ENCODE measurements around the gene RAPGEF2. TPM values are rescaled to one million over a fixed set of nuclear protein-coding genes. Genes with fewer than 3 reads are reported as not detected.

The RAPGEF2 gene
- total and polyA plus RNA-seq, 2 of the 8 experiments (the other 6 are each of a cell fraction or from before 2014, with no cell fraction given): 24.4 to 48.6 TPM

DNA sequence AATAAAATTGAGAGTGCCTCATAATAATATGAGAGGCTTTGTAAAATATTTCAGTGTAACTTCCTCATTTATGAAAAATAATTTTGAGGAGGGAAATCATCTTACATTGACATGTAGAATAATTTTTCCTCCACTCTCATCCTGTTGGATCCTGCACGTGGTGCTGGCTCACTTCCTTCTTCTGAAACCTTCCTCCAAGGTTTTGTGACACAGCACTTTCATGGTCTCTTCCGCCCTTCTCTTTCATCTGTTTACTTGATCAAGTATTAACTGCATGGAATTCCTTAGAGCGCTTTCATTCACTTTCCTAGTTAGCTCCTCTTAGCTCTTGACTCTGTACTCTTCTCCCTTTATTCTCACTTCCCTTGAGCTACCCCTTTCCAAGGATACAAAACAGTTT is 246.5 kb downstream of the RAPGEF2 start:
- no peaks in the 10 kb centered on the region for H3K9me3 ChIP-seq (ENCODE audit: insufficient read depth in 2 of 2, low read depth in 1 of 2, low read length in 1 of 2)
- whole genome bisulfite sequencing, 2 experiments (ENCODE audit: extremely low coverage in 1 of 2, insufficient coverage in 1 of 2, insufficient read length in 1 of 2, insufficient replicate concordance in 2 of 2, low coverage in 1 of 2, low lambda C conversion rate in 2 of 2, missing lambda C conversion rate in 1 of 2): 92% methylated on average over 3 of the region's 3 CpGs; no CpG with 5 or more reads in 1 of the 2 experiments

More for the DNA sequence above, 246.5 kb downstream of the RAPGEF2 start:
- H4K5ac ChIP-seq (ENCODE audit: insufficient read length, low read depth, low read length): no peak overlapping the region
- H3K36me3 ChIP-seq (ENCODE audit: control insufficient read depth in 2 of 4, insufficient read depth in 4 of 4, low read length in 3 of 4): peaks cover 0 to 40% (median 23%) of the 10 kb centered on the region in 4 experiments; a peak in 6 of 8 replicates
- no peak overlapping the region for H2BK15ac ChIP-seq (ENCODE audit: low read length)
- H4K91ac ChIP-seq (replicated peaks; ENCODE audit: insufficient read length, low read length): no peak overlapping the region
- H2AK5ac ChIP-seq (ENCODE audit: low read depth, low read length): no peak overlapping the region
- DNase-seq (ENCODE audit: low read depth in 1 of 2, low spot score in 2 of 2) (no peak), FAIRE-seq (no peak)
- H3K27ac ChIP-seq (ENCODE audit: low read depth, low read length): no peak overlapping the region
- H3K4me1 ChIP-seq (replicated peaks in 1 of 4; ENCODE audit: control insufficient read depth in 3 of 4, insufficient read depth in 4 of 4, low read length in 3 of 4): no peaks in the 10 kb centered on the region
- no peaks in the 10 kb centered on the region for H4K20me1 ChIP-seq (replicated peaks in 1 of 2; ENCODE audit: control insufficient read depth in 1 of 2, insufficient read depth in 2 of 2, low read length in 2 of 2)
- no peak overlapping the region for H3K4me2 ChIP-seq (ENCODE audit: insufficient read depth in 1 of 2, low read depth in 2 of 2, low read length in 2 of 2)
- H3K4ac ChIP-seq (replicated peaks; ENCODE audit: insufficient read length, low read depth, low read length): no peak overlapping the region
- no peaks in the 10 kb centered on the region for H3K79me2 ChIP-seq (ENCODE audit: control insufficient read depth in 1 of 2, insufficient read depth in 2 of 2, low read length in 2 of 2)
- H4K8ac ChIP-seq (ENCODE audit: extremely low read depth, insufficient read depth, low read length): no peak overlapping the region
- H3K18ac ChIP-seq (ENCODE audit: extremely low read depth, low read length): no peak overlapping the region
- no peak overlapping the region for H2BK5ac ChIP-seq (ENCODE audit: low read depth, low read length)
- no peak overlapping the region for H3K56ac ChIP-seq (replicated peaks; ENCODE audit: insufficient read length, low read depth, low read length)
- H2AFZ ChIP-seq (ENCODE audit: low read length): no peak overlapping the region
- H3K23ac ChIP-seq (ENCODE audit: insufficient read length): no peak overlapping the region
- H3K79me1 ChIP-seq (ENCODE audit: low read depth, low read length): no peaks in the 10 kb centered on the region
- H3K14ac ChIP-seq (ENCODE audit: insufficient read length): no peak overlapping the region
- H3K23me2 ChIP-seq (ENCODE audit: low read depth, low read length): no peaks in the 10 kb centered on the region
- no peak overlapping the region for H2BK20ac ChIP-seq (ENCODE audit: low read length)
- no peak overlapping the region for H2BK12ac ChIP-seq (ENCODE audit: low read depth, low read length)
- CTCF ChIA-PET (ENCODE audit: partially characterized antibody): no interaction called here
- H2BK120ac ChIP-seq (replicated peaks; ENCODE audit: low read depth, low read length): no peak overlapping the region
- TF ChIP-seq JUND (IDR thresholded peaks at IDR 0.05; ENCODE audit: low read length) (no peak), HDAC2 (IDR thresholded peaks at IDR 0.05; ENCODE audit: borderline replicate concordance in 1 of 2, low read depth in 2 of 2, low read length in 2 of 2) (no peak), HDAC6 (IDR thresholded peaks at IDR 0.05; ENCODE audit: low read depth, low read length) (no peak), POLR2A (IDR thresholded peaks at IDR 0.05; ENCODE audit: control extremely low read depth in 1 of 2, low read depth in 2 of 2, low read length in 2 of 2) (no peak), TBP (IDR thresholded peaks at IDR 0.05; ENCODE audit: low read depth, low read length) (no peak), SP2 (IDR thresholded peaks at IDR 0.05; ENCODE audit: low read length) (no peak), SIN3A (conservative IDR thresholded peaks at IDR 0.05 in 1 of 2, IDR thresholded peaks at IDR 0.05 in 1 of 2; ENCODE audit: low read depth in 1 of 2, low read length in 2 of 2) (no peak), POLR2AphosphoS5 (IDR thresholded peaks at IDR 0.05; ENCODE audit: low read depth, low read length) (no peak), SP1 (IDR thresholded peaks at IDR 0.05; ENCODE audit: low read depth, low read length) (no peak), BACH1 (IDR thresholded peaks at IDR 0.05; ENCODE audit: low read length) (no peak)
- TF ChIP-seq, protein P1, sequence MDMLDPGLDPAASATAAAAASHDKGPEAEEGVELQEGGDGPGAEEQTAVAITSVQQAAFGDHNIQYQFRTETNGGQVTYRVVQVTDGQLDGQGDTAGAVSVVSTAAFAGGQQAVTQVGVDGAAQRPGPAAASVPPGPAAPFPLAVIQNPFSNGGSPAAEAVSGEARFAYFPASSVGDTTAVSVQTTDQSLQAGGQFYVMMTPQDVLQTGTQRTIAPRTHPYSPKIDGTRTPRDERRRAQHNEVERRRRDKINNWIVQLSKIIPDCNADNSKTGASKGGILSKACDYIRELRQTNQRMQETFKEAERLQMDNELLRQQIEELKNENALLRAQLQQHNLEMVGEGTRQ (IDR thresholded peaks at IDR 0.05; ENCODE audit: low read length): no peak
- H3K27me3 ChIP-seq (replicated peaks in 1 of 4; ENCODE audit: control insufficient read depth in 3 of 4, extremely low read depth in 1 of 4, insufficient read depth in 3 of 4, low read length in 3 of 4): no peaks in the 10 kb centered on the region
- H3K9ac ChIP-seq (replicated peaks in 1 of 4; ENCODE audit: extremely low read depth in 1 of 4, low read depth in 3 of 4, low read length in 3 of 4): no peak overlapping the region
- no peak overlapping the region for H3K4me3 ChIP-seq (ENCODE audit: extremely low read depth in 1 of 4, insufficient read depth in 2 of 4, low read depth in 3 of 4, low read length in 4 of 4)
- POLR2A ChIA-PET (ENCODE audit: partially characterized antibody): no interaction called here

Data from H1 (cell line).